Medulla oblongata (tissue), 1 donor: ENCODE results near the gene MKNK2.

Experiments used
- DNase-seq: peaks from one replicate; pipeline ENCODE4 v3.0.0-alpha.2; 2015; ENCODE audit errors: extremely low spot score

The MKNK2 gene

DNA sequence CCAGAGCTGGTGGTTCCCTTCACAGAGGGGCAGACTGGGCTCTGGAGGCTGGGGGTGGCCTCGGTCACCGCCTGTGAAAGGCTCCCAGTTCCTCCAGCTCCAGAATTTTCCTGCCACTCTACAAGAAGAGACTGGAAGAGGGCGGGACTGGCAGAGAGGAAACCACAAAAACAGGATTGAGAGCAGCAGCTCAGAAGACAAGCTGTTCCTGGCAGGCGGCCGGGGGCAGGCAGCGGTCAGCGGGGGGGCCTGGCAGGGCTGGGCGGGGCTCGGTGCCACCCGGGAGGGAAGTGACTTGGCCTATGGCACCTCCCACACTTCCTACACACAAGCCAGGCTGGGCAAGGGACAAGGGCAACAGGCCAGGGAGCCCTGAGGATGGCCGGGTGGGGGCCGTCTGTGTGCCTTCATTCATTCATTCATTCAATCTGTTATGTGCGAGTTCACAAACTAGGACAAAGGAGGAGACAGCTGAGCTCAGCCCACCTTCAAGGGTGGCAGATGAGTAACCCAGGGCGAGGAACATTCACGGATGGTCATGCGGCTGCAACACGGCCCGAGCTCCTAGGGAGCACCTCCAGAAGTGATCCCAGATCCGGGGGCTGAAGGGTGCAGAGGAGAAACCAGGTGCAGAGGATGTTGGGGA lies 18.6 kb downstream of the MKNK2 start:
- peak; percentile 96 for DNase-seq

DNA sequence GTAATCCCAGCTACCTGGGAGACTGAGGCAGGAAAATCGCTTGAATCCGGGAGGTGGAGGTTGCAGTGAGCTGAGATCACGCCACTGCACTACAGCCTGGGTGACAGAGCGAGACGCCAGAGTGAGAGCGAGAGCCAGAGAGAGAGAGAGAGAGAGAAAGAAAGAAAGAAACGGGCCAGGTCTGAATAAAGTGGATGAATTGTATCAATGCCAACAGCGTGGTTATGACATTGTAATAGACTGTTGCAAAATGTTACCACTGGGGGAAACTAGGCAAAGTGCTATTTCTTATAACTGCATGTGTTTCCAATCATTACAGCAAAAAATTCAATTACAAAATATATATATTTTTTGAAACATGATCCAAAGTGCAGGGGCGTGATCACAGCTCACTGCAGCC lies 23.7 kb downstream of the MKNK2 start:
- no peak for DNase-seq

DNA sequence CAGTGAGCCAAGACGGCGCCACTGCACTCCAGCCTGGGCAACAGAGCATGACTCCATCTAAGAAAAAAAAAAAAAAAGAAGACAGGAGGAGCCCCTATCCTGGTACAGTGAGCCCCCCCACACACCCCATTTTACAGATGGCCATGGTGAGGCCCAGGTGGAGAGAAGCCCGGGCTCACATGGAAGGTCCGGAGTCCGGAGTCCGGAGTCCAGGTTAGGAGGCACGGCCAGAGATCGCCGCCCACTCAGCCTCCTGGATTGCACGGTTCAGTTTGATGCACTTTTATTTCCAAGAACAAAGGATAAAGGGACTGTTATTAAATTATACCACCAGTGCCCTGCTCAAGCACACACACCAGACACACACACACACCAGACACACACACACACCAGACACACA lies 24.3 kb downstream of the MKNK2 start:
- DNase-seq, result no peak

DNA sequence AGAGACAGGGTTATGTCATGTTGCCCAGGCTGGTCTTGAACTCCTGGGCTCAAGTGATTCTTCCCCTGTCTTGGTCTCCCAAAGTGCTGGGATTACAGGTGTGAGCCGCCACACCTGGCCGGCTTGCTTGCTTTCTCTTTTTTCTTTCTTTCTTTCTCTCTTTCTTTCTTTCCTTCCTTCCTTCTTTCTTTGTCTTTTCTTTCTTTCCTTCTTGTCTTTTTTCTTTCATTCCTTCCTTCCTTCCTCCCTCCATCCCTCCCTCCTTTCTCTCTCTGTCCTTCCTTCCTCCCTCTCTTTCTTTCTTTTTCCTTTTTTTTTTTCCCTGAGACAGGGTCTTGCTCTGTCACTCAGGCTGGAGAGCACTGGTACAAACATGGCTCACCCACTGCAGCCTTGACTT lies 28.8 kb downstream of the MKNK2 start:
- DNase-seq, result no peak

DNA sequence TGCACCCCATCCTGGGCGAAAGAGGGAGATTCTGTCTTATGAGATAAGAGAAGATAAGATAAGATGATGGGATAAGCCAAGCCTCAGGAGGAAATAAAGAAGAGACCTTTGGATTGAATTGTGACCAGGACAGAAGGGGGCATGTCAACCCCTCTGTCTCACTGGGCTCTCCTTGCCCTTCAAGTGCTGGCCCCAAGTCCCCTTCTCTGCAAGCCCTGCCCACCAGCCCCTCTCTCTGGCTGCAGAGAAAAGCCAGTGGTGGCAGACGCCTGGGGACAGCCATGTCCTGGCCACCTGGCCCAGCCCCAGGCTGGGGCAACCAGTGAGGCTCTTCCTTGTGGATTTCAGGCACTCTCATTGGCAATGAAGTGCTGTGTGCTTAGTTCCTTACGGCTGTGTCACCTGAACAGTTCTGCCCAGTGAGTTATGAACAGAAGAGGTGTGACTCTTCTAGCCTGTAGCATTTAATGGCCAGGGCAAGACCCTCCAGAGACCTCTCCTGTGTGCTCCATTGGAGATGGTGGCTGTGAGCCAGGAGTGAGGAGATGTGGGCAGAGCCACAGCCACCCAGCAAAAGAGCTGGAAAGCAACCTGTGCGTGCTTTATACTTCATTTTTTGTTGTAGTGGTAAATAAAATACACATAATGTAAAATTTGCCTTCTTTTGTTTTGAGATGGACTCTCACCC lies 29.4 kb downstream of the MKNK2 start:
- no peak for DNase-seq

DNA sequence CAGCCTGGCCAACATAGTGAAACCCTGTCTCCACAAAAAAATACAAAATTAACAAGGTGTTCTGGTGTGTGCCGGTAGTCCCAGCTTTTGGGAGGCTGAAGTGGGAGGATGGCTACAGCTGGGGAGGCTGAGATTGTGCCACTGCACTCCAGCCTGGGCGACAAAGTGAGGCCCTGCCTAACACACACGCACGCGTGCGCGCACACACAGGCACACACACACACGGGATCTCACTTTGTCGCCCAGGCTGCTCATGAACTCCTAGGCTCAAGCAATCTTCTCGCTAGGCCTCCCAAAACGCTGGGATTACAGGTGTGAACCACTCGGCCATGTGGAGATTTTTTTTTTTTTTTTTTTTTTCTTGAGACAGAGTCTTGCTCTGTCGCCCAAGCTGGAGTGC lies 32.3 kb downstream of the MKNK2 start:
- no peak for DNase-seq

DNA sequence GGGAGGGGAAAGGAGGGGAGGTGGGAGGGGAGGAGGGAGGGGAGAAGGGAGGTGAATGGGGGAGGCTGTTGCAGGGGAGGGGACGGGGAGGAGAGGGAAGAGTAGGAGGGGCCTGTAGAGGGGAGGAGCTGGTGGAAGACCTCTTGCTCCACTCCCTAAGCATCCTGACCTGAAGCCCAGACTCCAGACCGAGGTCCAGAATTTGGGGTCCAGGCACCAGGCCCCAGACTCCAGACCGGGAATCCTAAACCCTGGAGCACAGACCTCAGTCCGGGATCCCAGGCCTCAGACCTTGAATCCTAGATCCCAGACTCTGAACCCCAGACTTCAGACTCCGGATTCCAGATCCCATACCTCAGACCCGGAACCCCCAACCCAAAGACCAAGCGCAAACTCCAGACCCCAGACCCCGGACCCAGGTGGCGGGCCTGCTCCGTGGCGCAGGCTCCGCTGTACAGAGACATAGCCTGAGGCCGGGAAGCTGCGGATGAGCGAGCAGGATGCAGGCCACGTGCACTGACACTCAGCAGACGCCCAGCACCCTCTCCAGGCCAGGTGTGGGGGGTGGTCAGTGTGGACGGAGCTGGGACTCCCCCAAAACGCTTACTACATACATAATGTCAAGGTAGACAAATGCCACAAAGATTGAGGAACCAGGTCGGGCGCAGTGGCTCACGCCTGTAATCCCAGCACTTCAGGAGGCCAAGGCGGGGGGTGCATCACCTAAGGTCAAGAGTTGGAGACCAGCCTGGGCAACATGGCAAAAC lies 34.8 kb downstream of the MKNK2 start:
- peak; percentile 81 for DNase-seq

DNA sequence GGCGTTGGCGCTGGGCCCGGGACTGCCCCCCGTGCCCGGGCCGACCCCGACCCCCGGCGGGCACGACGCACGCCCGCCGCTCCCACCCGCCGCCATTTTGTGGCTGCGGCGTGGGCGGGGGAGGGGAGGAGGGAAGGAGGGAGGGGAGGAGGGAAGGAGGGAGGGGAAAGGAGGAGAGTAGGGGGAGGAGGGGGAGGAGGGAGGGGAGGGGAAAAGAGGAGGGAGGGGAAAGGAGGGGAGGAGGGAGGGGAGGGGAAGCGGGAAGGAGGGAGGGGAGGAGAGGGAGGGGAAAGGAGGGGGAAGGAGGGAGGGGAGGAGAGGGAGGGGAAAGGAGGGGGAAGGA lies 35.5 kb downstream of the MKNK2 start, which contains the start of gene BTBD2:
TSS of gene BTBD2 (minus strand) at position 107 of the 343 bp plus-strand sequence. CDS start at position 96, 11 bp downstream.
- DNase-seq, result peak; percentile 84

DNA sequence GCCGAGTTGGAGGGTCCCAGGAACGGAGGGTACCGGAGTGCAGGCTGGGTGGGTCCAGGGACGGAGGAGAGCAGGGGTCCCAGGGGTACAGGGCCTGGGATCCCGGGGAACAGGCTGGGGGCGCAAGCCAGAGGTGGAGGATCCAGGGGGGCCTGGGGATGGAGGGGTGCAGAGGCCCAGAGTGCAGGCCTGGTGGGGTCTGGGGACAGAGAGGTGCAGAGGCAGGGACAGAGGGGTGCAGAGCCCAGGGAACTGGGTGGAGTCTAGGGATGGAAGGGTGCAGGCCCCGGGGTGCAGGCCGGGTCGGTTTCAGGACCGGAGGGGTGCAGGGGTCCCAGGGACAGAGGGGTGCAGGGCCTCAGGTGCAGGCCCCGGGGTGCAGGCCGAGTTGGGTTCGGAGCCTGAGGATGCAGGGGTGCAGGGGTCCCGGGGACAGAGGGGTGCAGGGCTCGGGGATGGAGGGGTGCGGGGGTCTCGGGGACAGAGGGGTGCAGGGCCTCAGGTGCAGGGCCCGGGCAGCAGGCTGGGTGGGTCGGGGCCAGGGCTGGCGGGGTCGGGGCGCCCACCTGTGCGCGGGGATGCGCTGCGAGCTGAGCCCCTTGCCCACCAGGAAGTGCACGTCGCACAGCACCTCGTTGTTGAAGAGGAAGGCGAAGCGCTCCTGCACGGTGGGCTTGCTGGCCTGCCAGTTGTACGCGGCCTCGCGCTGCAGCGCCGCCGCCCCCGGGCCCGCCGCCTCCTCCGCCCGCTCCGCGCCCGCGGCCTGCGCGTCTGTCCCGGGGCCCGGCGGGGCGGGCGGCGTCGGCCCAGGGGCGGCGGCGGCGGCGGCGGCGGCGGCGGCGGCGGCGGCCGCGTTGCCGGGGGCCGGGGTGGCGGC lies 36.1 kb downstream of the MKNK2 start:
- DNase-seq, result no peak

DNA sequence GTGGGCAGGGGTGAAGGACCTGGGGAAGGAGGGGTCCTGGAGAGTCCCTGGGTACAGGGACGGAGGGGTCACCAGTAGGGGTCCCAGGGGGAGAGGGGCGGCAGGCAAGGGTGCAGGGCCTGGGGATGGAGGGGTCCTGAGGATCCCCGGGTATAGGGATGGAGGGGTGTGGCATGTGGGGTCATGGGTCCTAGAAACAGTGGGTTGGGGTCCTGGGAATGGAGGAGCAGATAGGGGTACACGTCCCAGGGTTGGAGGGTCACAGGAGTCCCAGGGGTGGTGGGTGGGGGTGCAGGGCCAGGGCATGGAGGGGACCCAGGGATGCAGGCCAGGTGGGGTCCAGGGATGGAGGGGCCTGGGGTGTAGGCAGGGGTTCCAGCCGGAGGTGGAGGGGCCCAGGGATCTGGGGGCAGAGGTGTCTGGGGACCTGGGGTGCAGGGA lies 36.9 kb downstream of the MKNK2 start:
- no peak for DNase-seq

DNA sequence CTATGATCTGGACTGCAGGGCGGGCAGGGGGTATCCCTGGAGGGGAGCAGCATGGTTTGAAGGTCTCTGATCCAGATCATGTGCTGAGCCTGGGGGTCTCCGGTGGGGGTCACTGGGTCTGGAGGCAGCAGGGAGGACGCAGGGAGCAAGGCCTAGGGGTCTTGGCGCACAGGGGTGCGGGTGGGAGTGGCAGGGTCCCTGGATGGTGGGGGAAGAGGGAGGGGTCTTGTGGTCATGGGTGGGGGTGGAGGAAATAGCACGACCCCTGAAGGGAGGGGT lies 37.4 kb downstream of the MKNK2 start:
- no peak for DNase-seq

DNA sequence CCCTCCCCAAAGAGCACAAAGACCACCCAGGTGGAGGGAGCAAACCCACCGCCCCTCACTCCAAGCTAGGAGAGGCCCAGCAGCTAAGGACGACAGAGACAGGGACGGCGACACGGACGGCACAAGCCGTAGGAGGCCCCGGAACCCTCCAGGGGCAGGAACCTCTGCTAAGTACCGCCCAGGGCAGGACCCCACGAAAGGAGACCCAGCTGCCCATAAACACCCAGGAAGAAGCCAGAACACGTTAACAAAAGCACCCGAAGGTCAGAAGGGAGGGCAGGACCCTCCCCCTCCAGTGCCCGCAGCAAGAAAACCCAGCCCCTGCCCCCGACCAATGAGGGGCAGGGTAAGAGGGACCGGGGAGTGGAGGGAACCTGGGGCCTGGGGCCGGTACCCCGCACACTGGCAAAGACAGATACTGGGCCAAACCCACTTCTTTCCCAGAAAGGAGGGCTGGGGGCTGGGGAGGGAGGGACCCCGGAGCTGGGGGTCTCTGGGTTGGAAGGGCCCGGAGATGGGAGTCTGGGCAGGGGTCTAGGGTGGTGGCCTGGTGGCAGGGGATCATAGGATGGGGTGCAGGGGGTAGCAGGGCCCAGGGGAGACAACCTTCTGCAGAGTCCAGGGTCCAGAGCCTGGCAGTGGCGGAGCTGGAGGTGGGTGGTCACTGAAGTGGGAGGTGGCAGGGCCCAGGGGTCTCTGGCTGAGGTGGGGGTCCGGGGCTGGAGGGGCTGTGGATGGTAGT lies 37.9 kb downstream of the MKNK2 start:
- DNase-seq, result no peak

DNA sequence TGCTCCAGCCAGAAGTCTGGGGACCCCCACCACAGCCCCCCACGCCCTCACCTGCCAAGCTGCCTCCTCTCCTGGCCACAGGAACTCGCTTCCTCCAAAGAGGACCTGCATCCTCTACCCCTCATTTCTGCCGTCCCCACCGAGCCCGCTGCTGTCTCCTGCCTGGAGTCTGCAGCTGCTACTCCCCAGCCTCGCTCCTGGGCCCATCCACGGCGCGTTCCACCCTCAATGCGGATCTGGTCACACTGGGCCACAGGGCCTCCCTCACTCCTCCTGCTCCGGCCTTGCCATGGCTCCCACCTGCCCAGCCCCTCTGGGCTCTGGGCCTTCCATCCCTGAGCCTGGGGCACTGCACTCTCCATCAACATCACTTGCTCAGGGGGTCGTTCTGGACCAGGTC lies 39.9 kb downstream of the MKNK2 start:
- no peak for DNase-seq

DNA sequence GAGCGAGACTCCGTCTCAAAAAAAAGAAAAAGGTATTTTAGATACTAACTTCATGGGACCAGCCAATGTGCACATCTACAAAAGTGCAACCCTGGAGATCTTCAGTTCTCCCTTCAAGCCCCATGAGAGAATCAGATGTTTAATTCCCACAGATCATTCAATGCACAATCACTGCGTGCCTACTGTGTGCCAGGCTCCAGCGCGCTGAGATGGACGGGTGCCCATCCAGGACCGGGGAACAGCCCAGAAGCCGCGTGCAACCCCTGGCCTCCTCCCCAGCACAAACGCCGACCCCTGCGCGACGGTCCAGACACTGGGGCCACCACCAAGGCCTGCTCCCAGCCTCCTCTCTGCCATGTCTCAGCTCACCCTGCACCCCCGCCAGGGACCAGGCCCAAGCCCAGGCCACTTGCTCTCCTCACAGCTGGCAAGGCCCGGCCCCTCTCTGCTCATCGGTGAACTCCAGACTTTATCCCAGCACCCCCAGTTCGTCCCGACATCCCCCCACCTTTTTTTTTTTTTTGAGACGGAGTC lies 40.8 kb downstream of the MKNK2 start:
- no peak for DNase-seq

DNA sequence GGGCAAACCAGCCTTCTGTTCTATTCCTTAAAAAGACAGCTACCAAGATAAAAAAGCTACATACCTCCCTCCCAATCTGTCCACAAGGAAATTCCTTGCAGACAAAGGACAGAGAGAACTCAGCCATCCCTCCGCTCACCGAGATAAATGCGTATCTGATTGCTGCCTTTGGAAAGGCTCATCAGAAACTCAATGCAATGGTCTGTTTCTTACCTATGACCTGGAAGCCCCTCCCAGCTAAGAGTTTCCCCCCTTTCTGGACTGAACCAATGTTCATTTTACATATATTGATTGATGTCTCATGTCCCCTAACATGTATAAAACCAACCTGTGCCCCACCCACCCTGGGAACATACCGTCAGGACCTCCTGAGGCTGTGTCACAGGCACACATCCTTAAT lies 47.2 kb downstream of the MKNK2 start:
- no peak for DNase-seq

DNA sequence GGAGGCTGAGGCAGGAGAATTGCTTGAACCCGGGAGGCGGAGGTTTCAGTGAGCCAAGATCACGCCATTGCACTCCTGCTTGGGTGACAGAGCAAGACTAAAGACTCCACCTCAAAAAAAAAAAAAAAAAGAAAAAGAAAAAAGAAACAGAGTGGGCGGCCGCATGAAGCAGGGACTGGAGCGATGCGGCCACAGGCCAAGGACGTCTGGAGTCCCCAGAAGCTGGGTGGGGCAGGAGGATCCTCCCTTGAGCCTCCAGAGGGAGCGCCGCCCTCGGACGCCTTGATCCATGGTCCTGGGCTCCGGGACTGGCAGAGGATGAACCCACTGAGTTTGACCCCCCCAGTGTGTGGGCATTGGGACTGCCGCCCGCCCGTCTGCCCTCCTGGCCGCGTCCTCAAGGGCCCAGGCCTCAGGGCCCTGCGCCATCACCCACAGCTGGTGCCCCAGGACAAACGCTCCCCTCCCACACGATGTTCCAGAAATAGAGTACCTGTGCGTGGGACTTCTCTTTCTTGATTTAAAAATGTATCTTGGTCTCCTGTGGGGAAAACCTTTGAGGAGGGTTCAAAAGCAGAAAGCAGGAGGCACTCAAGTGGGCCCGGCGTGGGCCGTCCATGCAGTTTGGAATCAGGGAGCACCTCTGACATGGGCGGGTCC lies 51.1 kb downstream of the MKNK2 start:
- no peak for DNase-seq

DNA sequence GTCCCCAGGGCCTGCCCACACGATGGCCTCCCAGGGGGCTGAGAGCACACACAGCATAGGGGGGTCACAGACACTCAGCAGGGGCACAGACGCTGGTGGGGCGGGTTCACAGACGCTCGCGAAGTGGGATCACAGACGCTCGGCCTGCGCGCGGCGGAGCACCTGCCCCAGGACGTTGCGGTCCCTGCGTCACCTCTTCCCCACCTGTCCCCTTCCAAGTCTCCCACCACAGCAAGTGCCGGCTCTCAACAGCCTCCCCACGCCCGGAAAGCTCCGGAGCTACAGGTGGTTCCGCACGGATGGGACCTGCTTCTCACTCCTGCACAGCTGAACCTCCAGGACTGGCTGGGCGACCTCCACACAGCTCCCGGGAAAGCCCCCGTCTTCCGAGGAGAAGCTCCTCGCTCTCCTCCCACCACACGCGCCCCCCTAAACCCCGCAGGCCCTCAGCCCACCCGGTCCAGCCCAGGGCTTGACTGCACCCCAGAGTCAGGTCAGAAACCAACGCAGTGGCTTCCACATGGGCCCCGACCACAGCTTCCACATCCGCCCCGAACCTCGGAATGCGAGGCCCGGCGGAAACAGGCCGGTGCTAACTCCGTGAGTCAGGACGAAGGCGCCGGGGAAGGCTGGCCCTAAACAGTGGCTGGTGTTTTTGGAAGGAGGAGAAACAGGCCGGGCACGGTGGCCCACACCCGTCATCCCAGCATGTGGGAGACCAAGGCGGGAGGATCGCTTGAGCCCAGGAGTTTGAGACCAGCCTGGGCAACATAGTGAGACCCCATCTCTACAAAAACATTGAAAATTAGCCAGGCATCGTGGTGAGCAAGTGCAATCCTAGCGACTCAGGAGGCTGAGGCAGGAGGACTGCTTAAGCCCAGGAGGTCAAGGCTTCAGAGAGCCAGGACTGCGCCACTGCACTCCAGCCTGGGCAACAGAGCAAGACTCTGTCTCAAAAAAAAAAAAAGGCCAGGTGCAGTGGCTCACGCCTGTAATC lies 52.0 kb downstream of the MKNK2 start:
- no peak for DNase-seq

DNA sequence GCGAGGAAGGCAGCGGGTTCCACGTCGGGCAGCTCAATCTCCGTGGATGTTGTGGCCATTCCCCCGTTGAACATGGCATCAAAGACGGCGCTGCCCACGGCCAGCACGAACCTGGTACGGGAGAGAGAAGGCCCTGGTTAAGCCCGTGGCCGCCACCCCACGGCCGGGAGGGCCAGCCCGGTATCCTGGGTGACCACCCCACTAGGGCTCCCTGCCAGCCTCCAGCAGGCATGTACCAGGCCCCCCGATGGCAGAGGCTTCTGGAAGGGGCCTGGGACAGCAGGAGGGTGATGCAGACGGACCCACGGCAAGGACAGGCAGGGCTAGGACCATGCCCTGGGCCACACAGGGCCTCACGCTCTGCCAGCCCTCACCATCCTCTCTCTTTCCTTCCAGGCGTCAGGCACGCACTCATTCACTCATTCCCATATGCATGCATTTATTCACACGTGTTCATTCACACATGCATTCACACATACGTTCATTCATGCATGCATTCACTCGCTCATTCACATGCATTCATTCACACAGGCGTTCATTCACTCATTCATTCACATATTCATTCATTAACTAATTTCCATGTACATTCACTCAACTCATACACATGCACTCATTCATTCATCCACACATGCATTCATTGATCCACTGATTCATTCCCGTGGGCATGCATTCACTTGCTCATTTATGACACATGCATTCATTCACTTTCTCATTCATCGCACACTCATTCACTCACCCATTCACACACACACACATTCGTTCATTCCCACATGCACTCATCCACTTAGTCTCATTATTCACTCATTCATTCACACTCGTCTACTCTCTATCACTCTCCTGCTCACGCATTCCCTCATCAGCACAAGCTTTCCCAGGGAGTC lies 53.5 kb downstream of the MKNK2 start:
- no peak for DNase-seq
